Activated naive CD8-positive, alpha-beta T cell treated with anti-CD3 and anti-CD28 coated beads, Interleukin-2, amount 50 U/mL, for 16 hours (primary cell): ENCODE data around the gene TMEM120B.

Experiments
- DNase-seq: peaks from one replicate; pipeline ENCODE4 v3.0.0-alpha.2; 2020; ENCODE audit warnings: low read depth, low spot score

The TMEM120B gene

DNA sequence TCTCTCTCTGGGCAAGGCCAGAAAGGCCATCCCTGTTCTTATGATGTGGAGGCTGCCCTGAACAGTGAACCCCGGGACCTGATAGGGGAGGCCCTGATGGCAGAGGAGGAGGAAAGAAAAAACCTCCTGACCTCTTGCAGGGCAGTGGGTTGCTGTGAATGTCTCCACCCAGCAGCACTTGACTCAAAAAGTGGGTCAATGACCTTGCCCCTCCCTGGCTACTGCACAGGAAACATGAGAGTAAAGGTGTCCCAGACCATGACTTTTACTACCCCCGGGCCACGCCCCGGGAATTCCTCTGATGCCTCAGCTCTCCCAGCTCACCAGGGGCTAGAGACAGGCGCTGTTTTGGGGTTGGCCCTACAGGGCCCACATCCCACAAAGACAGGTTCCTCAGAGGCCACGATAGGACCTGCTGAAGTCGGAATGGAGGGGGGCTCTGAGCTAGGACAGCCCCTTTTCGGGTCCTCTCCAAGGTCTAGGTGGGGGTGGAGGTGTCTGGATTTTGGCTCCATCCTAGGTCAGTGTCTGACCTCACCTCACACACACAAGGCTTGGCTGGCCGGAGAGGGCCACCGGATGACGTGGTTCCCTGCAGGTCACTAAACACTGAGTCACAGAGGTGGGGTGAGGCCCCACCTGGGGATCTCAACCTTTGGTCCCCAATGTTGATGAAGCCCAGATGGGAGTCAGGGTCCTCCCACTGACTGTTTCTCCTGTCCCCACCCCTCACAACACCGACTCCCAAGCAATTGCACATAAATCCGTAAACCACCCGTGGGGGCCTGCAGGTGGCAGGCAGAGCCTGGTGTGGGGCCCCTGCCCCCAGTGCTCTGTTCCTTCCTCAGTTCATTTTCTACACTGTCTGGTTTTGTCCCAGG lies 79.4 kb downstream of the TMEM120B start:
- no peak for DNase-seq

DNA sequence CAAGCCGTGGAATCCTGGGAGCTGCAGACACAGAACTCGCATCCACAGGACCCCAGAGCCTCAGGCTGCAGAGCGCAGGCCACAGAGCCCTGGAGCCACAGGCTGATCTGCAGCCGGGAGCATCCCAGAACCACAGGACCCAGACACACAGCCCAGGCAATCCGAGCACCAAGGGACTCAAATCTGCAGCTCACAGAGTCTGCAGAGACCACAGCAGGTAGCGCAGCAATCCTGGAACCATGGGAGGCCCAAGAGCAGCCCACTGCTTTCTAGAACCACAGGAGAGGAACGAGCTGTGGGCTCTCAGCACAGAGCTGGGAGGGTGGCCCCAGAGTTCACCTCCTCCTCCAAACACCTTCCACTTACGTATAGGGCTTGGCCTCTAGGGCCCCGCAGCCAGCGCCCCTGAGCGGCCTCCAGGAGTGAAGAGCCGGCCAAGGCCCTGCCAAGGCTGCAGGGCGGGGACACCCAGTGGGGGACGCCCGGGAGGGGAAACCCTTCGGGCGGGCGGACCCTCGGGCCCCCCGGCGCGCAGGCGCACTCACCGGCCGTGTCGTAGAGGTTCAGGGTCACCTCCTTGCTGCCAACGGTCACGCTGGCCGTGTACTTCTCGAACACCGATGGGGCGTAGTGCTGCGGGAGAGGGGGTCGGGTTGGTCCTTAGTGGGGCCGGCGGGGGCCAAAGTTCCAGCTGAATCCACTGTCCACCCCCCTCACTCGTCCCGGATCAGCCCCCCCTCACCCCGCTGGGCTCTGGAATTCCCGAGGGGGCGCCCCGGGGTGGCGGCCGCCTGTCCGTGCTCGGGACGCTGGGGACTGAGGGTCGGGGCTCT lies 80.3 kb downstream of the TMEM120B start:
- DNase-seq = no peak

DNA sequence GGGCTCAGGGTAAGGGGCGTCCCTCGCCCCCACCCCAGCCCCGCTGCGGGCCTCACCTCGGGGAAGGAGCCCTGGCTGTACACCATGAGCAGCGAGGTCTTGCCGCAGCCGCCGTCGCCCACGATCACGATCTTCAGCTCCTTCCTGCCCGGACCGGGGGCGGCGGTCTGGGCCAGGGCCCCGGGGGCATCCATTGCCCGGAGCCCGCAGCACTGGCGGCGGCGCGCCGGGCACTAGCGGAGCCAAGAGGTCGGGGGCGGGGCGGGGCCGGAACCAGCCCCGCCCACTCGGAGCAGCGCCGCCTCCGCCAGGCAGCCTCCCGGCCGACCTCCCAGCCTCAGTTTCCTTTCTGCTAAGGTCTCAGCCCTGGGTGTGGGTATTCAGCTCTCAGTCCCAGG lies 80.9 kb downstream of the TMEM120B start, which contains the start of gene RHOF:
RHOF (minus strand) TSS at position 249 of the 398 bp plus-strand sequence; CDS start at position 194, 55 bp downstream.
- DNase-seq = no peak

DNA sequence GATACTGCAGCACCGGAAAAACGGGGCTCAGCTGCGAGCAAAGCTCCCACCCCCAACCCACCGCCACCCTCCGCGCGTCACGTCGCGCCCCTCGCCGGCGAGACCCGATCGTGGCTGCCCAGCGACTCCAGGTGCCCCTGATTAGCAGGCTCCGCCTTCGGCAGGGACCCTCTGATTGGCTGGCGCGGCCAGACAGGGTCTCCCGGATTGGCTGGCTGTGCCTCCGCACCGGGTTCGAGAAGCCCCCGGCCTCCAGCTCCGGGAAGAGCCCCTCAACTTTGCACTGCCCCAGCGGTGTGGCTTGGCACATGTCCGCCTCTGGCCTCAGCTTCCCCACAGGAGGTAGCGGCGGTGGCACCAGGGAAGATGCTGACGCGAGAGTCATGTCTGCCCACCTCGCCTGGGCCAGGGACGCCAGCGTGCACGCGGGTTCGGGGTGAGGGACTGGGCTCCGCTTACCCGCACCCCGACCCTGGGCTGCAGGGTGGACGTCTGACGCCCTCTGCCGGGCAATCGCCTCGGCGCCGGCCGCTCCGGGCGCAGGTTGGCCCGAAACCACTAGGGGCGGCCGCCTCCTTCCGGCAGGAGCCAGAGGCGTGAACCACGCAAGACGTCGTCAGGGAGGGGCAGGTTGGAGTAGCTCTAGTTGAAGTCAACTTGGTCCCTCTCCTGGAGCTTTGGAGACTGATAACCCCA lies 81.4 kb downstream of the TMEM120B start:
- peak; percentile 88 for DNase-seq

GRCh38 chr12:121794534-121795033 lies 82.0 kb downstream of the TMEM120B start:
- DNase-seq = no peak

DNA sequence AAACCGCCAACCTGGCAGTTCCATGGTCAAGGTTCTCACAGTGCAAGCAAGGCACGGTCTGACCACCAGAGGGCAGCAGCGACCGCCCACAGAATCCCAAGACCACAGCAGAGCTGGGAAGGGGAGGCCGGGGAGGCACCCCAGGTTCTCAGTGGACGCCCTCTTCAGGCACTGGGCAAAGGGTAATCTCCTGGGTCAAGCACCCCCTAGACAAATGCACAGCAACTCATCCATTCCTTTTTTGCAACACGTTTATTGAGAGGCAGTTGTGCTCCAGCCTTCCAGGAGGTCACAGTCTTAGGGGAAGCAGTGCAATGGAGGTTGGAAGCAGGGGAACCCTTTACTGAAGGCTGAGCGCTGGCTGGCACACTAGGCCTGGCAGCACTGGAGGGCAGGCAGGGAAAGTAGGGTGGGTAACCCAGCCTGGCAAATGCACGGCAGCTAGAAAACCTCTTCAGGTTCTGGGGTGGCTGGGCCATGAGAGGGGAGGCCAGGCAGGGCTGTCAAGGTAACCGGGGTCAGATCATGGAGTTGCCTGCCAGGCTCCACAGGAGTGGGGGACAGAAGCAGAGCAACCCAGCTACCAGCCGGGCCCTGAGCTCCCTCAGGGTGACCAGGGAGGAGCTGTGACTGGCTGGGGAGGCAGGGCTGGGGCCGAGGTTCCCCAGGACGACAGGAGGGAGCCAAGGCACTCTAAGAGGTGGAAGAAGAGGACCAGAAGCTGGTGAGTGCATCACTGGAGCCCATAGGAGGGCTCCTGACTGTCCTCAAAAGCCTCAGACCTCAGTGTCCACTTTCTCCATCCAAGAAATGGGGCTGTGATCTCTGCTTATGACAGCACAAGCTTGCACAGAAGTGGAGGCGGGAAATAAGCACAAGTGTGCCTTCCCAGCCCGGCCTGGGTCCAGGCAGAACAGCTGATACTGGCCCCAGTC lies 82.7 kb downstream of the TMEM120B start:
- DNase-seq = peak; percentile 62

GRCh38 chr12:121796855-121797751 lies 84.6 kb downstream of the TMEM120B start:
- DNase-seq = no peak

GRCh38 chr12:121797937-121798786 lies 85.6 kb downstream of the TMEM120B start:
- no peak for DNase-seq

- no peak for DNase-seq
Observed at GRCh38 chr12:121798787-121799155, 86.2 kb downstream of the TMEM120B start.

DNA sequence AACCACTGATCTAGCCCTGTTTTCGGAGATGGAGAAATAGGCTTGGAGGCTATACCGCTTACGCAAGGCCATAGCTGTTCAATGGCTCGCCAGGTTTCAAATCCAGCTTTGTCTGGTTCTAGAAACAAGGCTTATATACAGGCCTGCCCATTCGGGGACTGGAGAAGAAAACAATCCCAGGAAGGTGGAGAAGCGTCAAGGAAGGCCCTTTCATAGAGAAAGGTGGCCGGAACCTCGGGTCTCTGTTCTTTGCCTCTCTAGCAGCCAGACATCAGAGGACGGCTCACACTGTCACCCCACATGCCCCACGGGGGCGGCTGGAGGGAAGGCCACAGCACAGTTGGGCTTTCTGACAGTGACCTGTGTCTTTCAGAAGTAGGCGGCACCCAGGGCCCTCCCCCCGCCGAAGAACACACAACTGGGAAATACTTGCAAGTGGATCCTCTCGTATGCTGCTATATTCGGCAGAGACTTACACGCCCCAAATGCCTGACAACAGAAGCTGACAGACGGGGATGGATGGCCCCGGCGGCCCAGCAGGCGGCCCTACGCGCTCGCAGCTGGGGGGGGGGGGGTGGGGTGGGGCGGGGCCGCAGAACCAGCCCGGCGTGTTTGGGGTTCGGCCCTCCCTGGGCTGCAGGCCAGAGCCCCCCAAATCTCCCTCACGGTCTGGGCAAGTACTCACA lies 86.7 kb downstream of the TMEM120B start:
- DNase-seq = no peak

- no peak for DNase-seq
Observed at GRCh38 chr12:121799842-121800693, 87.5 kb downstream of the TMEM120B start.

- DNase-seq = no peak
Observed at GRCh38 chr12:121800694-121801594, 88.4 kb downstream of the TMEM120B start.

GRCh38 chr12:121801595-121802484 lies 89.3 kb downstream of the TMEM120B start:
- DNase-seq = no peak

DNA sequence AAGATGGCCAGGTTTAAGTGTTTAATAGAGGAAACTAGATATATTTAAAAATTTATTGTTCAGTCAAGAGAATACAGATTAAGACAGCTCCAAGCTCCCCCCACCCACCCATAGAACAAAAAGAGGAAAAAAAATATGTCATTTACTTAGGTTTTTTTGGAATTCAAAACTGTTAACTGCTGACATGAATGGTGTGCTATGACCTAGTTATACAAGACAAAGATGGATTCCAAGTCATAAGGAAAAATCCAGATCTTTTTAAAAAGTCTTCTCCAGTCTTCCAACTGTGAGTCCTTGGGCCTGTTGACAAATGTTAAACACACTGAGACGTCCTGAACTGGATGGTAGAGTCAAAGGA lies 89.9 kb downstream of the TMEM120B start:
- no peak for DNase-seq
